Kidney (tissue), 22 donors: ENCODE results near the gene RRAGB. TPM values are rescaled to one million over a fixed set of nuclear protein-coding genes. Genes with fewer than 3 reads are reported as not detected.
"Not testable (repeated sequence)": the region's sequence is repeated elsewhere in the genome, so short reads cannot be mapped to it uniquely, and the experiment has no call there.

Source experiments
- DNase-seq, 5 donors: peaks; one replicate each; pipeline ENCODE4 v3.0.0-alpha.2; 2013 to 2020
- FAIRE-seq: peaks from 2 replicates; lab custom pipeline; 2012; peaks lifted over from hg19 to GRCh38; lab: Jason Lieb, UNC
- H3K27ac ChIP-seq, 2 donors: one replicate each; pipeline ENCODE4 v1.7.0; 2013; ENCODE audit warnings: low read depth in 2 of 2, low read length in 2 of 2, inconsistent platforms in 1 of 2
- H3K27me3 ChIP-seq: one replicate; pipeline ENCODE4 v1.7.1; 2013; ENCODE audit warnings: low read length, inconsistent platforms; ENCODE audit not compliant: control insufficient read depth, insufficient read depth
- H3K36me3 ChIP-seq, 3 donors: one replicate each; pipeline versions ENCODE4 v1.7.0 to v1.7.1; 2013; ENCODE audit warnings: low read length in 3 of 3, control low read depth in 1 of 3, inconsistent platforms in 1 of 3; ENCODE audit not compliant: insufficient read depth in 3 of 3, control insufficient read depth in 2 of 3
- H3K4me1 ChIP-seq, 3 donors: one replicate each; pipeline versions ENCODE4 v1.7.0 to v1.7.1; 2013; ENCODE audit warnings: low read length in 3 of 3, inconsistent platforms in 1 of 3, low read depth in 1 of 3; ENCODE audit not compliant: control insufficient read depth in 2 of 3, insufficient read depth in 2 of 3
- H3K4me3 ChIP-seq, 3 donors: one replicate each; pipeline versions ENCODE4 v1.7.0 to v1.8.1; 2013; ENCODE audit warnings: low read length in 3 of 3, control low read depth in 1 of 3, inconsistent platforms in 1 of 3
- H3K9ac ChIP-seq, 3 donors: one replicate each; pipeline versions ENCODE4 v1.7.0 to v1.7.1; 2013; ENCODE audit warnings: low read length in 3 of 3, control low read depth in 1 of 3, inconsistent platforms in 1 of 3
- H3K9me3 ChIP-seq, 3 donors: one replicate each; pipeline versions ENCODE4 v1.7.0 to v1.7.1; 2013; ENCODE audit warnings: low read length in 3 of 3, control low read depth in 1 of 3, inconsistent platforms in 1 of 3; ENCODE audit not compliant: control insufficient read depth in 2 of 3, insufficient read depth in 1 of 3
- intact Hi-C: fragments of 100-400 bp; cut with DNase I; formaldehyde crosslinking; loops from one replicate; pipeline ENCODE4 v1.11.1; 2022
- long read RNA-seq, 10 donors: library from polyadenylated mRNA in 1 of 10; unstranded in 1 of 10; transcript quantifications; one replicate each; pipeline ENCODE4 v2.0.0 and lab custom pipeline, GENCODE V29; 2021 to 2026
- polyA plus RNA-seq: library from polyadenylated mRNA; stranded (reverse); fragments of 350-450 nt; fragmentation: Illumina TruSeq; extraction: RNeasy Lipid Tissue Mini Kit (QIAGEN cat#74804); gene quantifications from one replicate; pipeline ENCODE4 v1.2.3, GENCODE V29; 2014; ENCODE audit warnings: low read depth, low replicate concordance; ENCODE audit not compliant: insufficient read depth
- total RNA-seq: library from RNA; stranded (reverse); fragmentation: NEBNext Ultra II Directional; extraction: Animal tissue kit (Norgen Biotek cat#: 25700); gene quantifications from one replicate; pipeline ENCODE4 v1.2.1, GENCODE V29; 2021
- TF ChIP-seq, protein P1 (sequence below): IDR thresholded peaks from 3 replicates; pipeline ENCODE4 v1.5.1; 2012; ENCODE audit warnings: mild to moderate bottlenecking, moderate library complexity, borderline replicate concordance; ENCODE audit not compliant: insufficient read depth; ENCODE audit errors: extremely low read depth
- donor health status: control.
- donor health status: control.
- donor health status: control.
- donor health status: control.
- donor health status: control.
- donor health status: DM: yes; HTN: yes; CAD: no.
- donor health status: Normal renal cell carcinoma (clear cell type).

Gene RRAGB
- total RNA-seq = 23.7 TPM
- 25.4 TPM for polyA plus RNA-seq
- long read RNA-seq, donor 1, transcript RRAGB-202 (10 exons, 2,061 nt) = major isoform, 7 of 9 reads
- long read RNA-seq, donor 1, partial matches to known transcripts = 0 of 9 reads
- long read RNA-seq, donor 1, other reads (novel, unspliced or antisense) = 0 of 9 reads
- long read RNA-seq, donor 2, partial matches to known transcripts = 0 of 5 reads
- long read RNA-seq, donor 2, other reads (novel, unspliced or antisense) = 0 of 5 reads
- long read RNA-seq, donor 3, transcript RRAGB-202 (10 exons, 2,061 nt) = major isoform, 8 of 10 reads
- long read RNA-seq, donor 3, partial matches to known transcripts = 0 of 10 reads
- long read RNA-seq, donor 3, other reads (novel, unspliced or antisense) = 0 of 10 reads
- long read RNA-seq, donor 4, partial matches to known transcripts = 0 of 4 reads
- long read RNA-seq, donor 4, other reads (novel, unspliced or antisense) = 0 of 4 reads
- long read RNA-seq, donor 5, partial matches to known transcripts = 0 of 1 reads
- long read RNA-seq, donor 5, other reads (novel, unspliced or antisense) = 0 of 1 reads
- long read RNA-seq, donor 6, transcript RRAGB-202 (10 exons, 2,061 nt) = major isoform, 7 of 14 reads
- long read RNA-seq, donor 6, partial matches to known transcripts = 0 of 14 reads
- long read RNA-seq, donor 6, other reads (novel, unspliced or antisense) = 7 of 14 reads
- long read RNA-seq, donor 7, transcript RRAGB-202 (10 exons, 2,061 nt) = major isoform, 13 of 27 reads
- long read RNA-seq, donor 7, partial matches to known transcripts = 2 of 27 reads
- long read RNA-seq, donor 7, other reads (novel, unspliced or antisense) = 11 of 27 reads
- long read RNA-seq, donor 8, partial matches to known transcripts = 0 of 6 reads
- long read RNA-seq, donor 8, other reads (novel, unspliced or antisense) = 0 of 6 reads
- long read RNA-seq, donor 9, partial matches to known transcripts = 0 of 2 reads
- long read RNA-seq, donor 9, other reads (novel, unspliced or antisense) = 0 of 2 reads
- long read RNA-seq, donor 10, partial matches to known transcripts = 0 of 4 reads
- long read RNA-seq, donor 10, other reads (novel, unspliced or antisense) = 0 of 4 reads

- DNase-seq (peak; percentile 95 to 98 (median 96)), FAIRE-seq (peak; percentile 85)
- Histone ChIP-seq H3K27me3 (no peaks in the 10 kb centered on the region), H3K36me3 (peaks cover 2 to 9% (median 4%) of the 10 kb centered on the region in 3 donors), H3K27ac (peak within 1 kb of the TSS; percentile 80 to 93), H3K9ac (peak within 1 kb of the TSS; percentile 65 to 88 (median 80)), H3K4me3 (peak within 1 kb of the TSS; percentile 66 to 86 (median 71)), H3K4me1 (no peaks in the 10 kb centered on the region), H3K9me3 (no peaks in the 10 kb centered on the region)
- intact Hi-C loops = no loop called here
- TF ChIP-seq, protein P1, sequence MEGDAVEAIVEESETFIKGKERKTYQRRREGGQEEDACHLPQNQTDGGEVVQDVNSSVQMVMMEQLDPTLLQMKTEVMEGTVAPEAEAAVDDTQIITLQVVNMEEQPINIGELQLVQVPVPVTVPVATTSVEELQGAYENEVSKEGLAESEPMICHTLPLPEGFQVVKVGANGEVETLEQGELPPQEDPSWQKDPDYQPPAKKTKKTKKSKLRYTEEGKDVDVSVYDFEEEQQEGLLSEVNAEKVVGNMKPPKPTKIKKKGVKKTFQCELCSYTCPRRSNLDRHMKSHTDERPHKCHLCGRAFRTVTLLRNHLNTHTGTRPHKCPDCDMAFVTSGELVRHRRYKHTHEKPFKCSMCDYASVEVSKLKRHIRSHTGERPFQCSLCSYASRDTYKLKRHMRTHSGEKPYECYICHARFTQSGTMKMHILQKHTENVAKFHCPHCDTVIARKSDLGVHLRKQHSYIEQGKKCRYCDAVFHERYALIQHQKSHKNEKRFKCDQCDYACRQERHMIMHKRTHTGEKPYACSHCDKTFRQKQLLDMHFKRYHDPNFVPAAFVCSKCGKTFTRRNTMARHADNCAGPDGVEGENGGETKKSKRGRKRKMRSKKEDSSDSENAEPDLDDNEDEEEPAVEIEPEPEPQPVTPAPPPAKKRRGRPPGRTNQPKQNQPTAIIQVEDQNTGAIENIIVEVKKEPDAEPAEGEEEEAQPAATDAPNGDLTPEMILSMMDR = peak; percentile 36
Measured at GRCh38 chrX:55717521-55718497, at the start of gene RRAGB. RRAGB (plus strand) TSS chrX:55717749; CDS start chrX:55718328, 579 bp downstream.

GRCh38 chrX:55668084-55668483 lies 49.5 kb upstream of the RRAGB start:
- H3K27me3 ChIP-seq = no peaks in the 10 kb centered on the region
- TF ChIP-seq, protein P1 = no peak
- no peaks in the 10 kb centered on the region for H3K9me3 ChIP-seq
- no peak overlapping the region for H3K27ac ChIP-seq
- no peaks in the 10 kb centered on the region for H3K36me3 ChIP-seq
- FAIRE-seq = no peak
- no peak overlapping the region for H3K4me3 ChIP-seq
- no peak overlapping the region for H3K9ac ChIP-seq
- no peaks in the 10 kb centered on the region for H3K4me1 ChIP-seq
- intact Hi-C loops = no loop called here
- no peak for DNase-seq

GRCh38 chrX:55688579-55688978 lies 29.0 kb upstream of the RRAGB start:
- H3K4me1 ChIP-seq, H3K36me3 ChIP-seq, intact Hi-C loops, DNase-seq, FAIRE-seq, H3K27ac ChIP-seq, H3K9ac ChIP-seq, H3K27me3 ChIP-seq, H3K4me3 ChIP-seq, H3K9me3 ChIP-seq: not testable (repeated sequence)
